ENCODE data around the gene PER2. TPM values are rescaled to one million over a fixed set of nuclear protein-coding genes. Genes with fewer than 3 reads are reported as not detected.
A peak's percentile ranks its signal among the peaks of the same experiment; 100 is the strongest.

PER2 gene
- 4.1 to 6.6 TPM (median 5.5 TPM) in 3 replicates for total RNA-seq (2021)
- percentile 44 among the genes with signal in this experiment for Bru-seq, nascent RNA
- long read RNA-seq, experiment 1, partial matches to known transcripts, result 3 of 4 reads
- long read RNA-seq, experiment 1, other reads (novel, unspliced or antisense), result 1 of 4 reads
- long read RNA-seq, experiment 2, partial matches to known transcripts, result 2 of 3 reads
- long read RNA-seq, experiment 2, other reads (novel, unspliced or antisense), result 1 of 3 reads
- long read RNA-seq, experiment 3, result 0 reads

DNA sequence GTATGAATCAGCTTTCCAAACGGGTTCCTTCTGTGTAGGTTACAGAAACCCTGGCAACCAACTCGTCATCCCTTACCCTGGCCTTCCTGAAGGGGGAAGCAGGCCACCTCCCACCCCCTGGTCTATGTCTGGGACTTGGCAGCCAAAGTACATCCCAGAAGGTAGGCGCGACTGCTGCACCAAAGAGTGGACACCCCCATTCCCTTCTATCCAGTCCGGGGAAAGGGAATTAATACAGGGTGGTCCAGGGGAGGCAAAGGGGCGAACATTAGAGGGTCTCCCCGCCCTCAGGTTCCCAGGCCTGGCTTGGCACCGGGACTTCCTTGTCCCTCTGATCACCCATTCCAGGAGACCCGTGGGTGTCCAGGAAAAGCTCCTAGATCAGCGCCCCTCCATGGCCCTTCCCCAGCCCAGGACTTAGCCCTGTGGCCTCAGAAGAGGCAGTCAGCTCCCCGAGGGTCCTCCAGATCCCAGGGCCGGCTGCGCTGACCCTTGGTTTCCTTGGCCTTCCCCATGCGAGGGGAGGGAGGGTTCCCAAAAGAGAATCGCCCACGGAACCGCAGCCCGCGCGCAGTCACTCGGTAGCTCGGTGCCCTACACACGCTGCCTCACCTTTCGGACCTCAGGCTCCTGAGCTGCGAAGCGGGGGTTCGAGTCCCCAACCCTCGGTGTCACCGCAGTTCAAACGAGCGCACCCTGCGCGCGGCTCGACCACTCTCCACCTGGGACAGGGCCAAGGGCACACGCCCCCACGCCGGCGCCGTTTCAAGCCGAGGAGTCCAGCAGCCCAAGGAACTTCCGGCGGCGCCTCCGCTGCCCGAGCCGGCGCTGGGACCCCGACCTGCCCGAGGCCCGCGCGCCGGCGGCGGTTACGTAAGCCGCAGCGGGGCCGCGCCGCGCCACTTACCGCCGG is at the start of gene PER2:
Gene PER2, minus strand, starts transcription at position 874 of the 913 bp plus-strand sequence. CDS start 10,674 bp downstream, outside the sequence.
- ChIA-PET POLR2A (interaction anchor here (1.6 kb wide), 1 partner anchor 10 kb away, joined by 4 read pairs; no protein-coding TSS in a partner anchor), CTCF (interaction anchor here (0.7 to 6.9 kb wide), 8 partner anchors 10 to 365 kb away, joined by 3 to 50 read pairs (median 3); no protein-coding TSS in a partner anchor)
- H3K36me3 Mint-ChIP-seq, result no peaks in the 10 kb centered on the region
- H3K27me3 Mint-ChIP-seq (ENCODE audit: low read depth), result peaks cover 4% of the 10 kb centered on the region; the same call in 1 of the 2 replicates
- H3K4me3 Mint-ChIP-seq, result peak within 1 kb of the TSS; percentile 79
- DNase-seq (ENCODE audit: low spot score) (peak; percentile 60), ATAC-seq (peak; percentile 30)
- peaks cover 23% of the 10 kb centered on the region for H3K4me1 Mint-ChIP-seq
- H3K27ac Mint-ChIP-seq, result peak within 1 kb of the TSS; percentile 58; the same call in 1 of the 2 replicates
- TF ChIP-seq, protein P1, sequence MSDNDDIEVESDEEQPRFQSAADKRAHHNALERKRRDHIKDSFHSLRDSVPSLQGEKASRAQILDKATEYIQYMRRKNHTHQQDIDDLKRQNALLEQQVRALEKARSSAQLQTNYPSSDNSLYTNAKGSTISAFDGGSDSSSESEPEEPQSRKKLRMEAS (CRISPR knock-in tag; IDR thresholded peaks at IDR 0.05), result no peak
- TF ChIP-seq GTF2I (CRISPR knock-in tag; conservative IDR thresholded peaks at IDR 0.05), result no peak
- TF ChIP-seq ZNF232 (CRISPR knock-in tag; IDR thresholded peaks at IDR 0.05), result no peak
- TF ChIP-seq GABPB1 (CRISPR knock-in tag; IDR thresholded peaks at IDR 0.05), result peak; percentile 22; the same call in 1 of the 2 replicates
- TF ChIP-seq, protein P2, sequence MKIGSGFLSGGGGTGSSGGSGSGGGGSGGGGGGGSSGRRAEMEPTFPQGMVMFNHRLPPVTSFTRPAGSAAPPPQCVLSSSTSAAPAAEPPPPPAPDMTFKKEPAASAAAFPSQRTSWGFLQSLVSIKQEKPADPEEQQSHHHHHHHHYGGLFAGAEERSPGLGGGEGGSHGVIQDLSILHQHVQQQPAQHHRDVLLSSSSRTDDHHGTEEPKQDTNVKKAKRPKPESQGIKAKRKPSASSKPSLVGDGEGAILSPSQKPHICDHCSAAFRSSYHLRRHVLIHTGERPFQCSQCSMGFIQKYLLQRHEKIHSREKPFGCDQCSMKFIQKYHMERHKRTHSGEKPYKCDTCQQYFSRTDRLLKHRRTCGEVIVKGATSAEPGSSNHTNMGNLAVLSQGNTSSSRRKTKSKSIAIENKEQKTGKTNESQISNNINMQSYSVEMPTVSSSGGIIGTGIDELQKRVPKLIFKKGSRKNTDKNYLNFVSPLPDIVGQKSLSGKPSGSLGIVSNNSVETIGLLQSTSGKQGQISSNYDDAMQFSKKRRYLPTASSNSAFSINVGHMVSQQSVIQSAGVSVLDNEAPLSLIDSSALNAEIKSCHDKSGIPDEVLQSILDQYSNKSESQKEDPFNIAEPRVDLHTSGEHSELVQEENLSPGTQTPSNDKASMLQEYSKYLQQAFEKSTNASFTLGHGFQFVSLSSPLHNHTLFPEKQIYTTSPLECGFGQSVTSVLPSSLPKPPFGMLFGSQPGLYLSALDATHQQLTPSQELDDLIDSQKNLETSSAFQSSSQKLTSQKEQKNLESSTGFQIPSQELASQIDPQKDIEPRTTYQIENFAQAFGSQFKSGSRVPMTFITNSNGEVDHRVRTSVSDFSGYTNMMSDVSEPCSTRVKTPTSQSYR (CRISPR knock-in tag; IDR thresholded peaks at IDR 0.05), result no peak
- TF ChIP-seq, protein P3, sequence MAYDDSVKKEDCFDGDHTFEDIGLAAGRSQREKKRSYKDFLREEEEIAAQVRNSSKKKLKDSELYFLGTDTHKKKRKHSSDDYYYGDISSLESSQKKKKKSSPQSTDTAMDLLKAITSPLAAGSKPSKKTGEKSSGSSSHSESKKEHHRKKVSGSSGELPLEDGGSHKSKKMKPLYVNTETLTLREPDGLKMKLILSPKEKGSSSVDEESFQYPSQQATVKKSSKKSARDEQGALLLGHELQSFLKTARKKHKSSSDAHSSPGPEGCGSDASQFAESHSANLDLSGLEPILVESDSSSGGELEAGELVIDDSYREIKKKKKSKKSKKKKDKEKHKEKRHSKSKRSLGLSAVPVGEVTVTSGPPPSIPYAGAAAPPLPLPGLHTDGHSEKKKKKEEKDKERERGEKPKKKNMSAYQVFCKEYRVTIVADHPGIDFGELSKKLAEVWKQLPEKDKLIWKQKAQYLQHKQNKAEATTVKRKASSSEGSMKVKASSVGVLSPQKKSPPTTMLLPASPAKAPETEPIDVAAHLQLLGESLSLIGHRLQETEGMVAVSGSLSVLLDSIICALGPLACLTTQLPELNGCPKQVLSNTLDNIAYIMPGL (CRISPR knock-in tag; IDR thresholded peaks at IDR 0.05), result 0 out of 2 replicates have a peak, but pooled peaks have one; percentile 1
- no peak for TF ChIP-seq SOX15 (CRISPR knock-in tag; IDR thresholded peaks at IDR 0.05)
- TF ChIP-seq, protein P4, sequence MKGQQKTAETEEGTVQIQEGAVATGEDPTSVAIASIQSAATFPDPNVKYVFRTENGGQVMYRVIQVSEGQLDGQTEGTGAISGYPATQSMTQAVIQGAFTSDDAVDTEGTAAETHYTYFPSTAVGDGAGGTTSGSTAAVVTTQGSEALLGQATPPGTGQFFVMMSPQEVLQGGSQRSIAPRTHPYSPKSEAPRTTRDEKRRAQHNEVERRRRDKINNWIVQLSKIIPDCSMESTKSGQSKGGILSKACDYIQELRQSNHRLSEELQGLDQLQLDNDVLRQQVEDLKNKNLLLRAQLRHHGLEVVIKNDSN (CRISPR knock-in tag; IDR thresholded peaks at IDR 0.05), result no peak; the same call in 1 of the 2 replicates
- no peak for TF ChIP-seq ZNF425 (CRISPR knock-in tag; conservative IDR thresholded peaks at IDR 0.05)
- TF ChIP-seq ATF6 (CRISPR knock-in tag; IDR thresholded peaks at IDR 0.05), result no peak
- TF ChIP-seq ZNF396 (CRISPR knock-in tag; IDR thresholded peaks at IDR 0.05; ENCODE audit: borderline replicate concordance), result no peak
- peak; percentile 42; the same call in 1 of the 2 replicates for TF ChIP-seq KAT7 (CRISPR knock-in tag; IDR thresholded peaks at IDR 0.05; ENCODE audit: borderline replicate concordance)
- TF ChIP-seq TP53 (CRISPR knock-in tag; IDR thresholded peaks at IDR 0.05), result 0 out of 2 replicates have a peak, but pooled peaks have one; percentile 32
- TF ChIP-seq, protein P5, sequence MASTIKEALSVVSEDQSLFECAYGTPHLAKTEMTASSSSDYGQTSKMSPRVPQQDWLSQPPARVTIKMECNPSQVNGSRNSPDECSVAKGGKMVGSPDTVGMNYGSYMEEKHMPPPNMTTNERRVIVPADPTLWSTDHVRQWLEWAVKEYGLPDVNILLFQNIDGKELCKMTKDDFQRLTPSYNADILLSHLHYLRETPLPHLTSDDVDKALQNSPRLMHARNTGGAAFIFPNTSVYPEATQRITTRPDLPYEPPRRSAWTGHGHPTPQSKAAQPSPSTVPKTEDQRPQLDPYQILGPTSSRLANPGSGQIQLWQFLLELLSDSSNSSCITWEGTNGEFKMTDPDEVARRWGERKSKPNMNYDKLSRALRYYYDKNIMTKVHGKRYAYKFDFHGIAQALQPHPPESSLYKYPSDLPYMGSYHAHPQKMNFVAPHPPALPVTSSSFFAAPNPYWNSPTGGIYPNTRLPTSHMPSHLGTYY (CRISPR knock-in tag; IDR thresholded peaks at IDR 0.05), result no peak
- no peak for TF ChIP-seq IRF2 (CRISPR knock-in tag; IDR thresholded peaks at IDR 0.05; ENCODE audit: borderline replicate concordance, low read depth)
- no peak for TF ChIP-seq NFATC4 (CRISPR knock-in tag; IDR thresholded peaks at IDR 0.05)
- H3K9me3 Mint-ChIP-seq, result no peaks in the 10 kb centered on the region
